Measurements from ENCODE around the gene TSHZ3. TPM values are rescaled to one million over a fixed set of nuclear protein-coding genes. Genes with fewer than 3 reads are reported as not detected.

TSHZ3 gene
- total RNA-seq, 2 experiments from 2014 or later = 1.6 to 2.6 TPM

DNA sequence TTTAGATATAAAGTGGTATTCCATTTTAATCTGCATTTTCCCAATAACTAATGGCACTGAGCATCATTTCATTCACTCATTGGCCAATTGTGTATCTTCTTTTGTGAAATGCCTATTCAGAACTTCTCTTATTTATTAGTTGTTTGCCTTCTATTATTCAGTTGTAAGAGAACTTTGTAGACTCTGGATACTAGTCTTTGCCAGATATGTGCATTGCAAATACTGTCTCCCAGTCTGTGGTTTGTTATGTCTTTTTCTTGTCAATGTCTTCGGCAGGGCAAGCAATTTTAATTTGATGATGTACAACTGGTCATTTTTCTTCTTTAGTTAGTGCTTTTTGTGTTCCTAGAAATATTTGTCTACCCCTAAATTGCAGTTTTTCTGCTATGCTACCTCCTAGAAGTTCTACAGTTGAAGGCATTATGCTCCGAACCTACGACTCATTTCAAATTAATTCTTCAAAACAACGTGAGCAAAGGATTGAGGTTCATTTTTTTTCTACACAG lies 115.9 kb downstream of the TSHZ3 start:
- ChIA-PET POLR2A (no interaction called here), CTCF (no interaction called here)
- intact Hi-C loops (cut with micrococcal nuclease) = no loop called here

GRCh38 chr19:31232871-31233270 lies 116.4 kb downstream of the TSHZ3 start:
- Mint-ChIP-seq H3K36me3 (no peaks in the 10 kb centered on the region), H3K4me1 (ENCODE audit: low read depth) (peaks cover 2% of the 10 kb centered on the region), H3K4me3 (no peak overlapping the region), H3K9me3 (no peaks in the 10 kb centered on the region), H3K27me3 (peaks cover 12% of the 10 kb centered on the region), H3K27ac (no peak overlapping the region)
- ChIA-PET CTCF (no interaction called here), POLR2A (no interaction called here)
- no peak for DNase-seq
- intact Hi-C loops (cut with micrococcal nuclease) = no loop called here

More for the DNA sequence above, 115.9 kb downstream of the TSHZ3 start:
- DNase-seq = no peak
- Mint-ChIP-seq H3K36me3 (no peaks in the 10 kb centered on the region), H3K27ac (no peak overlapping the region), H3K27me3 (peaks cover 12% of the 10 kb centered on the region), H3K4me3 (no peak overlapping the region), H3K4me1 (ENCODE audit: low read depth) (peaks cover 2% of the 10 kb centered on the region), H3K9me3 (no peaks in the 10 kb centered on the region)

GRCh38 chr19:31232180-31232579 lies 117.1 kb downstream of the TSHZ3 start:
- CTCF ChIA-PET = no interaction called here
- H3K36me3 Mint-ChIP-seq = no peaks in the 10 kb centered on the region

GRCh38 chr19:31231237-31231636 lies 118.0 kb downstream of the TSHZ3 start:
- Mint-ChIP-seq H3K4me1 (ENCODE audit: low read depth) (peaks cover 6% of the 10 kb centered on the region), H3K27me3 (peaks cover 8% of the 10 kb centered on the region), H3K9me3 (peaks cover 5% of the 10 kb centered on the region), H3K36me3 (no peaks in the 10 kb centered on the region), H3K4me3 (no peak overlapping the region), H3K27ac (no peak overlapping the region)
- POLR2A ChIA-PET = no interaction called here
- intact Hi-C loops (cut with micrococcal nuclease) = no loop called here
- CTCF ChIA-PET = no interaction called here
- DNase-seq = no peak

More at GRCh38 chr19:31232180-31232579, 117.1 kb downstream of the TSHZ3 start:
- POLR2A ChIA-PET = no interaction called here
- intact Hi-C loops (cut with micrococcal nuclease) = no loop called here
- Mint-ChIP-seq H3K4me3 (no peak overlapping the region), H3K9me3 (no peaks in the 10 kb centered on the region), H3K27me3 (peaks cover 12% of the 10 kb centered on the region), H3K4me1 (ENCODE audit: low read depth) (peaks cover 2% of the 10 kb centered on the region), H3K27ac (no peak overlapping the region)
- no peak for DNase-seq

- Mint-ChIP-seq H3K4me1 (ENCODE audit: low read depth) (peaks cover 8% of the 10 kb centered on the region), H3K9me3 (peaks cover 8% of the 10 kb centered on the region), H3K36me3 (no peaks in the 10 kb centered on the region), H3K27ac (no peak overlapping the region), H3K4me3 (no peak overlapping the region), H3K27me3 (no peaks in the 10 kb centered on the region)
- CTCF ChIA-PET = no interaction called here
- intact Hi-C loops (cut with micrococcal nuclease) = no loop called here
- no peak for DNase-seq
- POLR2A ChIA-PET = no interaction called here
These were observed 122.9 kb downstream of the TSHZ3 start for GRCh38 chr19:31226151-31226935.

Measured in activated CD4-positive, alpha-beta memory T cell treated with anti-CD3 and anti-CD28 coated beads for 36 hours (primary cell).